ENCODE results near the gene WASF2. TPM values are rescaled to one million over a fixed set of nuclear protein-coding genes. Genes with fewer than 3 reads are reported as not detected.

Gene WASF2
- total RNA-seq, 1 experiment from 2014 or later: 104 TPM

DNA sequence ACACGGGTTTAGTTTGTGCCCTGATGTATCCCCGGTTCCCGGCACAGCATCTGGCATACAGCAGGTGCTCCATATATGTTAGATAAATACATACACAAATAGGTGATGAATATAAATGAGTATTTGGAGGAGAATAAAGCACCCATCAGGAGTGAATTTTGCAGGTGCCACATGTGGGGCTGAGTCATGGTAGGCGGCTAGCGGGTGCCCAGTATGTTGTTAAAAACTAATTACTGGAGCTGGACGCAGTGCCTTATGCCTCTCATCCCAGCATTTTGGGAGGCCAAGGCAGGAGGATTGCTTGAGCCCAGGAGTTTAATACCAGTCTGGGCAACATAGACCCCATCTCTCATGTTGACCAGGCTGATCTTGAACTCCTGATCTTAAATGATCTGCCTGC, 16.7 kb upstream of the WASF2 start (continued):
- no peak for TF ChIP-seq PRDM15 (CRISPR knock-in tag; IDR thresholded peaks at IDR 0.05)
- no peak for TF ChIP-seq ZNF219 (CRISPR knock-in tag; IDR thresholded peaks at IDR 0.05; ENCODE audit: borderline replicate concordance)
- no peak for TF ChIP-seq NR2C2 (CRISPR knock-in tag; IDR thresholded peaks at IDR 0.05)
- no peak for TF ChIP-seq IRF2 (CRISPR knock-in tag; IDR thresholded peaks at IDR 0.05; ENCODE audit: borderline replicate concordance, low read depth)
- TF ChIP-seq MAX (CRISPR knock-in tag; IDR thresholded peaks at IDR 0.05): no peak
- no peak for TF ChIP-seq RORB (CRISPR knock-in tag; IDR thresholded peaks at IDR 0.05)
- TF ChIP-seq KAT7 (CRISPR knock-in tag; IDR thresholded peaks at IDR 0.05; ENCODE audit: borderline replicate concordance): no peak

GRCh38 chr1:27505420-27505680, 15.4 kb upstream of the WASF2 start:
- ChIA-PET POLR2A (interaction anchor here (0.5 kb wide), 1 partner anchor 193 kb away, joined by 3 read pairs; no protein-coding TSS in a partner anchor), CTCF (interaction anchor here (0.8 to 2.8 kb wide), 14 partner anchors 9 to 110 kb away, joined by 3 to 14 read pairs (median 6); no protein-coding TSS in a partner anchor)
- Mint-ChIP-seq H3K27me3 (ENCODE audit: low read depth) (no peaks in the 10 kb centered on the region), H3K4me3 (no peak overlapping the region), H3K27ac (peak overlapping the region; percentile 45; the same call in 1 of the 2 replicates), H3K36me3 (no peaks in the 10 kb centered on the region), H3K4me1 (peaks cover 33% of the 10 kb centered on the region), H3K9me3 (no peaks in the 10 kb centered on the region)
- ATAC-seq (no peak), DNase-seq (ENCODE audit: low spot score) (no peak)
- TF ChIP-seq GABPB1 (CRISPR knock-in tag; IDR thresholded peaks at IDR 0.05) (no peak), ZNF121 (CRISPR knock-in tag; IDR thresholded peaks at IDR 0.05) (no peak), MLX (CRISPR knock-in tag; IDR thresholded peaks at IDR 0.05) (no peak), ZNF671 (CRISPR knock-in tag; IDR thresholded peaks at IDR 0.05) (no peak), TP53 (CRISPR knock-in tag; IDR thresholded peaks at IDR 0.05) (no peak), ETV6 (CRISPR knock-in tag; IDR thresholded peaks at IDR 0.05) (no peak), RELA (CRISPR knock-in tag; IDR thresholded peaks at IDR 0.05; ENCODE audit: borderline replicate concordance) (no peak), KAT7 (CRISPR knock-in tag; IDR thresholded peaks at IDR 0.05; ENCODE audit: borderline replicate concordance) (no peak), ELF4 (CRISPR knock-in tag; IDR thresholded peaks at IDR 0.05; ENCODE audit: low read depth) (no peak), MYBL2 (CRISPR knock-in tag; IDR thresholded peaks at IDR 0.05) (no peak), JUN (CRISPR knock-in tag; IDR thresholded peaks at IDR 0.05) (no peak)
- TF ChIP-seq, protein P1, sequence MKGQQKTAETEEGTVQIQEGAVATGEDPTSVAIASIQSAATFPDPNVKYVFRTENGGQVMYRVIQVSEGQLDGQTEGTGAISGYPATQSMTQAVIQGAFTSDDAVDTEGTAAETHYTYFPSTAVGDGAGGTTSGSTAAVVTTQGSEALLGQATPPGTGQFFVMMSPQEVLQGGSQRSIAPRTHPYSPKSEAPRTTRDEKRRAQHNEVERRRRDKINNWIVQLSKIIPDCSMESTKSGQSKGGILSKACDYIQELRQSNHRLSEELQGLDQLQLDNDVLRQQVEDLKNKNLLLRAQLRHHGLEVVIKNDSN (CRISPR knock-in tag; IDR thresholded peaks at IDR 0.05): no peak

GRCh38 chr1:27504588-27505419, 14.8 kb upstream of the WASF2 start:
- DNase-seq (ENCODE audit: low spot score) (peak; percentile 58), ATAC-seq (peak; percentile 83)
- CTCF ChIA-PET: interaction anchor here (0.6 to 2.8 kb wide), 18 partner anchors 8 to 110 kb away, joined by 3 to 14 read pairs (median 4); no protein-coding TSS in a partner anchor
- POLR2A ChIA-PET: interaction anchor here (0.5 kb wide), 1 partner anchor 192 kb away, joined by 3 read pairs; no protein-coding TSS in a partner anchor
- Mint-ChIP-seq H3K9me3 (no peaks in the 10 kb centered on the region), H3K36me3 (no peaks in the 10 kb centered on the region), H3K27me3 (ENCODE audit: low read depth) (no peaks in the 10 kb centered on the region), H3K4me3 (no peak overlapping the region), H3K4me1 (peaks cover 33% of the 10 kb centered on the region), H3K27ac (no peak overlapping the region)
- no peak for TF ChIP-seq OVOL2 (CRISPR knock-in tag; IDR thresholded peaks at IDR 0.05; ENCODE audit: borderline replicate concordance)
- 0 out of 2 replicates have a peak, but pooled peaks have one; percentile 32 for TF ChIP-seq SP1 (CRISPR knock-in tag; conservative IDR thresholded peaks at IDR 0.05)
- TF ChIP-seq JUN (CRISPR knock-in tag; IDR thresholded peaks at IDR 0.05): no peak
- TF ChIP-seq EMX1 (CRISPR knock-in tag; IDR thresholded peaks at IDR 0.05): 0 out of 2 replicates have a peak, but pooled peaks have one; percentile 36
- TF ChIP-seq MXD4 (CRISPR knock-in tag; IDR thresholded peaks at IDR 0.05; ENCODE audit: borderline replicate concordance): peak; percentile 6; the same call in 1 of the 2 replicates
- TF ChIP-seq, protein P2, sequence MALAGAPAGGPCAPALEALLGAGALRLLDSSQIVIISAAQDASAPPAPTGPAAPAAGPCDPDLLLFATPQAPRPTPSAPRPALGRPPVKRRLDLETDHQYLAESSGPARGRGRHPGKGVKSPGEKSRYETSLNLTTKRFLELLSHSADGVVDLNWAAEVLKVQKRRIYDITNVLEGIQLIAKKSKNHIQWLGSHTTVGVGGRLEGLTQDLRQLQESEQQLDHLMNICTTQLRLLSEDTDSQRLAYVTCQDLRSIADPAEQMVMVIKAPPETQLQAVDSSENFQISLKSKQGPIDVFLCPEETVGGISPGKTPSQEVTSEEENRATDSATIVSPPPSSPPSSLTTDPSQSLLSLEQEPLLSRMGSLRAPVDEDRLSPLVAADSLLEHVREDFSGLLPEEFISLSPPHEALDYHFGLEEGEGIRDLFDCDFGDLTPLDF (CRISPR knock-in tag; IDR thresholded peaks at IDR 0.05): 0 out of 2 replicates have a peak, but pooled peaks have one; percentile 37
- TF ChIP-seq ZNF121 (CRISPR knock-in tag; IDR thresholded peaks at IDR 0.05): peak; percentile 72
- TF ChIP-seq GABPB1 (CRISPR knock-in tag; IDR thresholded peaks at IDR 0.05): peak; percentile 47; the same call in 1 of the 2 replicates
- 0 out of 2 replicates have a peak, but pooled peaks have one; percentile 29 for TF ChIP-seq FOXK1 (CRISPR knock-in tag; IDR thresholded peaks at IDR 0.05)

Data from WTC11 (cell line).